ENCODE measurements around the gene SERHL2.
A peak's percentile ranks its signal among the peaks of the same experiment; 100 is the strongest.
"Not testable (repeated sequence)": the region's sequence is repeated elsewhere in the genome, so short reads cannot be mapped to it uniquely, and the experiment has no call there.

SERHL2 gene

DNA sequence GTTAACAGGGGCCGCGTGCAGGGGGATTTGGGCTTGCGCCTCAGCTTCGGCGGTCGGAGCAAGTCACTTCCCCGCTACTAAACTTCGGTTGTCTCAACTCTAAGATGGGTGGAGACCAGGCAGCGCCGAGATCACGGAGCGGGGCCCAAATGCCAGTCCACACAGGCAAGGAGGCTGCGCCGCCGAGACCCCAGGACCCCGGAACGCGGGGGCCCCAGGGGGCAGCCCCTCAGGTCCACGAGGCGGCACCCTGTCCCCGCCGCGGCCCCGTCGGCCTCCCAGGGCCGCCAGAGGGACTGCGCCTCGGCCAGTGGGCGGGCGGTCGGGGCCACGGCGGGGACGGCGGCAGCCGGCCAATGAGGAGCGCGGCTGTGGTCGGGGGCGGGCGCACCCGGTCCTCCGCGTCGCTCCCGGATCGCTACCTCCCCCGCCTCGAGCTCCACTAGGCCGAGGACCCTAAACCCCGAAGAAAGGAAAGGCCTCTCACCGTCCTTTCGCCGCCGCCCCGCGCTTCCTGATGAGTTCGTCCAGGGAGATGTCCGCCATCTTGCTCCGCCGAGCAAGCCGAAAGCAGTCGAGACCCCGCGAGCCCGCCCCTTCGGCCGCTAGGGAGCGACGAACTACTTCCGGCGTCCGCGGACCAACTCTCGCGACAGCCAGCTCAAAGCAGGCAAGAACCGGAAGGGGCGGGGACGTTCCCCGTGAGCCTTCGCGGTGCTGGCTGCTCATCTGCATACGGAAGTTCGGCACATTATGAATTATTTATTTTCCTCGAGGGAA, 60.7 kb downstream of the SERHL2 start, which contains the start of gene POLDIP3:
TSS of gene POLDIP3 (minus strand) at position 572 of the 780 bp plus-strand sequence. CDS start at position 546, 26 bp downstream.
- WGBS, result under 1% methylated on average over 62 of the region's 85 CpGs

DNA sequence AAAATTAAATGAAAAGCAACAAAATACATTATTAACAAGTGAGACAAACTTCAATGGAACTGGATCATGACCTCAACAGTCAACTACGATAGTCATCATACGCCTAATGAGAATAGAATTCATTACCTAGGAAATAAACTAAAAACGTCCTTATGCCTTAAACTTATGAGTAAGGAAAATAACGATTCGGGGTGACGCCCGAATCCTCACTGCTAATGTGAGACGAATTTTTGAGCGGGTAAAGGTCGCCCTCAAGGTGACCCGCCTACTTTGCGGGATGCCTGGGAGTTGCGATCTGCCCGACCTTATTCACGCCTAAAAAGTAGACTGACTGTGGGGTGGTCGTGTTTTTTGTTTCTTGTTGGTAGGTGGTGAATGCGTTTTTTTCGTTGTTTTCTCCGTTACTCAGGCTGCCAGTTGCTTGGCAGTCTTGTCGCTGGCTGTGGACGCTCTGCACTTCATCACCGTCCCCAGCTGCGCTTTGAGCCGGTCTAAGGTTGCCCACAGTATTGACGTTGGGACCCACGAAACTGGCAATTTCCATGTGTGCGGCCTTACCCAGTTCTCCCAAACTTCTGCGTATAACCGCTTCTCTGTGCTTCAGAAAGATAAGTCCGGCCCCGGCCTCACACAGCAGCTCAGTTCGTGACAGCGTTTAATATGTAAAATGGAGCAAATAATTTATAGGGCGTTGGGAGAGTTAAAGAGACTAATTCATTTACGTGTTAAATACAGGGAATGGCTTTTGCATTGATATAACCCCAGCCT, 61.5 kb downstream of the SERHL2 start:
- H4K91ac ChIP-seq (ENCODE audit: low read length), result no peak overlapping the region
- H2AK5ac ChIP-seq (ENCODE audit: low read length, severe bottlenecking), result no peak overlapping the region
- peak overlapping the region; percentile 94 for H3K9ac ChIP-seq (ENCODE audit: low read length)
- H3K4ac ChIP-seq (ENCODE audit: low read depth in 1 of 2, low read length in 2 of 2), result no peak overlapping the region
- H2BK15ac ChIP-seq (ENCODE audit: low read depth, poor library complexity, severe bottlenecking), result no peak overlapping the region
- H3K9me3 ChIP-seq (ENCODE audit: control insufficient read depth, low read length), result no peaks in the 10 kb centered on the region
- H3K14ac ChIP-seq (ENCODE audit: low read length in 2 of 2), result no peak overlapping the region
- H3K4me3 ChIP-seq (ENCODE audit: insufficient read depth in 1 of 2, low read depth in 1 of 2, low read length in 2 of 2), result peak overlapping the region in 1 of 2 experiments; percentile 83
- H2BK5ac ChIP-seq (ENCODE audit: low read depth, low read length, poor library complexity, severe bottlenecking), result no peak overlapping the region
- H2BK120ac ChIP-seq (ENCODE audit: low read depth, low read length), result no peak overlapping the region
- H3K79me1 ChIP-seq (replicated peaks; ENCODE audit: low read length, poor library complexity, severe bottlenecking), result peaks cover 10% of the 10 kb centered on the region
- no peak overlapping the region for H2AFZ ChIP-seq (ENCODE audit: low read depth, low read length)
- H3K4me2 ChIP-seq (ENCODE audit: low read length, poor library complexity, severe bottlenecking), result peak overlapping the region; percentile 45
- peak overlapping the region in 1 of 2 experiments; percentile 37 for H3K18ac ChIP-seq (ENCODE audit: low read depth in 1 of 2, low read length in 2 of 2)
- H3K27ac ChIP-seq (ENCODE audit: low read length, poor library complexity, severe bottlenecking), result peak overlapping the region; percentile 99
- WGBS, result 5% methylated on average over 34 of the region's 35 CpGs
- no peak overlapping the region for H2BK12ac ChIP-seq (ENCODE audit: low read length in 2 of 2)
- peaks cover 25 to 26% of the 10 kb centered on the region in 2 experiments for H3K36me3 ChIP-seq (ENCODE audit: control insufficient read depth in 1 of 2, insufficient read depth in 2 of 2, low read depth in 1 of 2, low read length in 2 of 2)
- DNase-seq, result peak; percentile 100
- H3K23ac ChIP-seq (ENCODE audit: low read length in 2 of 2), result no peak overlapping the region
- H3K27me3 ChIP-seq (ENCODE audit: control insufficient read depth in 1 of 2, insufficient read depth in 1 of 2, low read length in 2 of 2), result no peaks in the 10 kb centered on the region
- H3K4me1 ChIP-seq (ENCODE audit: control insufficient read depth, insufficient read depth, low read depth, low read length), result peaks cover 39% of the 10 kb centered on the region
- no peak overlapping the region for H4K8ac ChIP-seq (ENCODE audit: low read length)

More for the DNA sequence above, 60.7 kb downstream of the SERHL2 start, which contains the start of gene POLDIP3:
- H3K23ac ChIP-seq (ENCODE audit: low read length in 2 of 2), result no peak within 1 kb of the TSS
- peak within 1 kb of the TSS; percentile 63 to 98 for H3K14ac ChIP-seq (ENCODE audit: low read length in 2 of 2)
- H3K27ac ChIP-seq (ENCODE audit: low read length, poor library complexity, severe bottlenecking), result peak within 1 kb of the TSS; percentile 99
- H4K91ac ChIP-seq (ENCODE audit: low read length), result peak within 1 kb of the TSS; percentile 97
- no peaks in the 10 kb centered on the region for H3K27me3 ChIP-seq (ENCODE audit: control insufficient read depth in 1 of 2, insufficient read depth in 1 of 2, low read length in 2 of 2)
- H2AFZ ChIP-seq (ENCODE audit: low read depth, low read length), result peak within 1 kb of the TSS; percentile 44
- peaks cover 34% of the 10 kb centered on the region for H3K4me1 ChIP-seq (ENCODE audit: control insufficient read depth, insufficient read depth, low read depth, low read length)
- no peaks in the 10 kb centered on the region for H3K9me3 ChIP-seq (ENCODE audit: control insufficient read depth, low read length)
- DNase-seq, result peak; percentile 98
- peaks cover 18 to 19% of the 10 kb centered on the region in 2 experiments for H3K36me3 ChIP-seq (ENCODE audit: control insufficient read depth in 1 of 2, insufficient read depth in 2 of 2, low read depth in 1 of 2, low read length in 2 of 2)
- H2BK15ac ChIP-seq (ENCODE audit: low read depth, poor library complexity, severe bottlenecking), result peak within 1 kb of the TSS; percentile 78
- peak within 1 kb of the TSS; percentile 87 for H2BK5ac ChIP-seq (ENCODE audit: low read depth, low read length, poor library complexity, severe bottlenecking)
- peak within 1 kb of the TSS; percentile 95 for H4K8ac ChIP-seq (ENCODE audit: low read length)
- H2BK120ac ChIP-seq (ENCODE audit: low read depth, low read length), result peak within 1 kb of the TSS; percentile 94
- H2BK12ac ChIP-seq (ENCODE audit: low read length in 2 of 2), result peak within 1 kb of the TSS in 1 of 2 experiments; percentile 37
- H3K9ac ChIP-seq (ENCODE audit: low read length), result peak within 1 kb of the TSS; percentile 94
- H3K4me3 ChIP-seq (ENCODE audit: insufficient read depth in 1 of 2, low read depth in 1 of 2, low read length in 2 of 2), result peak within 1 kb of the TSS; percentile 82 to 83
- peak within 1 kb of the TSS; percentile 97 to 100 for H3K18ac ChIP-seq (ENCODE audit: low read depth in 1 of 2, low read length in 2 of 2)
- H3K4me2 ChIP-seq (ENCODE audit: low read length, poor library complexity, severe bottlenecking), result peak within 1 kb of the TSS; percentile 85
- H3K79me1 ChIP-seq (replicated peaks; ENCODE audit: low read length, poor library complexity, severe bottlenecking), result peaks cover 8% of the 10 kb centered on the region
- H3K4ac ChIP-seq (ENCODE audit: low read depth in 1 of 2, low read length in 2 of 2), result peak within 1 kb of the TSS; percentile 70 to 94
- peak within 1 kb of the TSS; percentile 63 for H2AK5ac ChIP-seq (ENCODE audit: low read length, severe bottlenecking)

DNA sequence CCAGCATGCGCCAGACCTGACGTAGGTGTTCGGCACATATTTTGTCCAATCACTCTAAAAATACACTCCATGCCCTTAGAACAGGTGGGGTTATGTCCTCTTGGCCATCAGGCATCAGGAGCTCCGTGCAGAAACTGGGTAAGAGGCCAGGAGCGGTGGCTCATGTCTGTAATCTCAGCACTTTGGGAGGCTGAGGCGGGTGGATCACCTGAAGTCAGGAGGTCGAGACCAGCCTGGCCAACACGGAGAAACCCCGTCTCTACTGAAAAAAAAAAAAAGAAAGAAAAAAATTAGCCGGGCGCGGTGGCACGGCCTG, 62.1 kb downstream of the SERHL2 start:
- Histone ChIP-seq H3K27ac (ENCODE audit: low read length, poor library complexity, severe bottlenecking) (peak overlapping the region; percentile 99), H3K9ac (ENCODE audit: low read length) (peak overlapping the region; percentile 94), H3K4me3 (ENCODE audit: insufficient read depth in 1 of 2, low read depth in 1 of 2, low read length in 2 of 2) (peak overlapping the region in 1 of 2 experiments; percentile 83), H3K36me3 (ENCODE audit: control insufficient read depth in 1 of 2, insufficient read depth in 2 of 2, low read depth in 1 of 2, low read length in 2 of 2) (peaks cover 23 to 26% of the 10 kb centered on the region in 2 experiments), H3K4me1 (ENCODE audit: control insufficient read depth, insufficient read depth, low read depth, low read length) (peaks cover 38% of the 10 kb centered on the region), H3K4me2 (ENCODE audit: low read length, poor library complexity, severe bottlenecking) (peak overlapping the region; percentile 31), H2AK5ac (ENCODE audit: low read length, severe bottlenecking) (peak overlapping the region; percentile 44)
- not testable (repeated sequence) for H2BK12ac ChIP-seq (ENCODE audit: low read length in 2 of 2); H3K27me3 ChIP-seq (ENCODE audit: control insufficient read depth in 1 of 2, insufficient read depth in 1 of 2, low read length in 2 of 2); H3K9me3 ChIP-seq (ENCODE audit: control insufficient read depth, low read length); H3K18ac ChIP-seq (ENCODE audit: low read depth in 1 of 2, low read length in 2 of 2); H3K79me1 ChIP-seq (replicated peaks; ENCODE audit: low read length, poor library complexity, severe bottlenecking); H2AFZ ChIP-seq (ENCODE audit: low read depth, low read length); H2BK120ac ChIP-seq (ENCODE audit: low read depth, low read length); H4K8ac ChIP-seq (ENCODE audit: low read length); H2BK15ac ChIP-seq (ENCODE audit: low read depth, poor library complexity, severe bottlenecking); H2BK5ac ChIP-seq (ENCODE audit: low read depth, low read length, poor library complexity, severe bottlenecking); H3K23ac ChIP-seq (ENCODE audit: low read length in 2 of 2); DNase-seq; H4K91ac ChIP-seq (ENCODE audit: low read length); H3K4ac ChIP-seq (ENCODE audit: low read depth in 1 of 2, low read length in 2 of 2); H3K14ac ChIP-seq (ENCODE audit: low read length in 2 of 2)
- 75% methylated on average over 13 of the region's 13 CpGs for WGBS

Measured in mesenchymal stem cell (in vitro differentiated cells and primary cell).